Pancreas (tissue), 10 donors: ENCODE measurements around the gene RAB4B. TPM values are rescaled to one million over a fixed set of nuclear protein-coding genes. Genes with fewer than 3 reads are reported as not detected.
A peak's percentile ranks its signal among the peaks of the same experiment; 100 is the strongest.
"Not testable (repeated sequence)": the region's sequence is repeated elsewhere in the genome, so short reads cannot be mapped to it uniquely, and the experiment has no call there.

Experiments
- ATAC-seq, 4 donors: fragments of 200-7000 bp; cut with Tn5 transposase; one replicate each; pipeline versions ENCODE4 v1.8.0 to v1.9.1; 2020; ENCODE audit warnings: mild to moderate bottlenecking in 4 of 4, moderate library complexity in 4 of 4
- DNase-seq, 6 donors: peaks; one replicate each; pipeline ENCODE4 v3.0.0-alpha.2; 2020
- FAIRE-seq: peaks from 2 replicates; lab custom pipeline; 2012; peaks lifted over from hg19 to GRCh38; lab: Jason Lieb, UNC
- H3K27ac ChIP-seq, 4 donors: fragments of 200-600 bp; sonication (generic); 1 replicate in 3 of 4; 2 replicates in 1 of 4; pipeline versions ENCODE4 v1.5.0 to v1.8.0; 2020
- H3K27me3 ChIP-seq, 4 donors: fragments of 200-600 bp; one replicate each; pipeline ENCODE4 v1.8.0; 2021
- H3K36me3 ChIP-seq, 3 donors: fragments of 200-600 bp; sonication (generic) in 1 of 3; one replicate each; pipeline versions ENCODE4 v1.5.0 to v1.8.0; 2020 to 2021
- H3K4me1 ChIP-seq, 3 donors: fragments of 200-600 bp; one replicate each; pipeline ENCODE4 v1.8.0; 2021
- H3K4me3 ChIP-seq, 4 donors: fragments of 200-600 bp; sonication (generic) in 2 of 4; one replicate each; pipeline versions ENCODE4 v1.5.0 to v1.8.0; 2020 to 2021
- H3K9me3 ChIP-seq, 4 donors: fragments of 200-600 bp; one replicate each; pipeline ENCODE4 v1.8.0; 2021
- WGBS, 2 donors: extraction: QIAGEN DNeasy Blood & Tissue Kit; methylation state at CpG; one replicate each; pipeline ENCODE4 v1.1.7; 2013; 5-methylcytosine and 5-hydroxymethylcytosine counted together
- intact Hi-C, 3 donors: fragments of 100-400 bp; cut with DNase I; formaldehyde crosslinking; loops; one replicate each; pipeline versions ENCODE4 v1.11.1 to v1.14.2; 2022
- polyA plus RNA-seq, 2 donors: library from polyadenylated mRNA; stranded (reverse); fragments of 200-250 nt; gene quantifications; one replicate each; pipeline ENCODE4 v1.2.3, GENCODE V29; 2013
- total RNA-seq, 6 donors: library from RNA; stranded (reverse); fragmentation: NEBNext Ultra II Directional in 4 of 6; extraction: Animal tissue kit (Norgen Biotek cat#: 25700) in 4 of 6; gene quantifications; one replicate each; pipeline versions ENCODE4 v1.2.1 to v1.2.4, GENCODE V29; 2021 to 2023
- TF ChIP-seq, protein P1 (sequence below), 4 donors: fragments of 200-600 bp; sonication (generic) in 3 of 4; IDR thresholded peaks; one replicate each; pipeline versions ENCODE4 v1.5.0 to v1.8.0; 2021; ENCODE audit warnings: antibody characterized with exemption in 4 of 4
- donor health status: healthy with polysubstance abuse.
- donor health status: DM: no; HTN: no; CAD: no; lungs with moderate emphysema.
- donor health status: DM: no; HTN: no; CAD: no.
- donor health status: control.
- donor health status: control.
- donor health status: Bipolar disorder and iron deficiency.
- donor health status: DM: yes; HTN: yes; CAD: no.
- donor health status: DM: no; HTN: no; CAD: no.
- donor health status: DM: no; HTN: no; CAD: no.
- donor health status: DM: yes; HTN: yes; CAD: no.

Gene RAB4B
- total and polyA plus RNA-seq, 8 donors: 5.0 to 45.8 (median 10.5) TPM

DNA sequence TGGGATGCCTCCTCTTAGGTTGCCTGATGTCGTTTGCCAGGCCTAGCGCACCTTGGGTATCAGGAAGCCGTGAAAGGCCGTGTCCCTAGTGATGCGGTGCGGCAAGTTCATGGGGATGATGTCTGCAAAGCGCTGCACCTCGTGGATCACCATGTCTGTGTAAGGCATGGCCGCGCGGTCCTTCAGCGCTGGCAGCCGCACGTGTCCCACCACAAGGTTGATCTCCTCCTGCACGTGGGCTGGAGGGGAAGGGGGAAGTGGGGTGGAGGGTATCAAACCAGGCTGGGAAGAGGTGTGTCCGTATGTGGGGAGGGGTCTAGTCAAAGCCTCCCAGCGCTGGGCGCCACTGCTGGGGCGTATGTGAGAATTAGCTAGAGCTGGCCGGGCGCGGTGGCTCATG is 44.1 kb downstream of the RAB4B start:
- H3K27me3 ChIP-seq: no peaks in the 10 kb centered on the region
- intact Hi-C loops: no loop called here
- 87 to 92% methylated on average over 22 of the region's 22 CpGs for WGBS, 2 donors
- DNase-seq: peak in 2 of 6 donors; percentile 13 to 25
- no peak for FAIRE-seq
- H3K27ac ChIP-seq: peak overlapping the region; percentile 52 to 76 (median 60)
- no peaks in the 10 kb centered on the region for H3K36me3 ChIP-seq
- TF ChIP-seq, protein P1, sequence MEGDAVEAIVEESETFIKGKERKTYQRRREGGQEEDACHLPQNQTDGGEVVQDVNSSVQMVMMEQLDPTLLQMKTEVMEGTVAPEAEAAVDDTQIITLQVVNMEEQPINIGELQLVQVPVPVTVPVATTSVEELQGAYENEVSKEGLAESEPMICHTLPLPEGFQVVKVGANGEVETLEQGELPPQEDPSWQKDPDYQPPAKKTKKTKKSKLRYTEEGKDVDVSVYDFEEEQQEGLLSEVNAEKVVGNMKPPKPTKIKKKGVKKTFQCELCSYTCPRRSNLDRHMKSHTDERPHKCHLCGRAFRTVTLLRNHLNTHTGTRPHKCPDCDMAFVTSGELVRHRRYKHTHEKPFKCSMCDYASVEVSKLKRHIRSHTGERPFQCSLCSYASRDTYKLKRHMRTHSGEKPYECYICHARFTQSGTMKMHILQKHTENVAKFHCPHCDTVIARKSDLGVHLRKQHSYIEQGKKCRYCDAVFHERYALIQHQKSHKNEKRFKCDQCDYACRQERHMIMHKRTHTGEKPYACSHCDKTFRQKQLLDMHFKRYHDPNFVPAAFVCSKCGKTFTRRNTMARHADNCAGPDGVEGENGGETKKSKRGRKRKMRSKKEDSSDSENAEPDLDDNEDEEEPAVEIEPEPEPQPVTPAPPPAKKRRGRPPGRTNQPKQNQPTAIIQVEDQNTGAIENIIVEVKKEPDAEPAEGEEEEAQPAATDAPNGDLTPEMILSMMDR (IDR thresholded peaks at IDR 0.05): no peak
- H3K9me3 ChIP-seq: no peaks in the 10 kb centered on the region
- no peak for ATAC-seq
- H3K4me3 ChIP-seq: no peak overlapping the region
- peaks cover 21 to 25% (median 21%) of the 10 kb centered on the region in 3 donors for H3K4me1 ChIP-seq

DNA sequence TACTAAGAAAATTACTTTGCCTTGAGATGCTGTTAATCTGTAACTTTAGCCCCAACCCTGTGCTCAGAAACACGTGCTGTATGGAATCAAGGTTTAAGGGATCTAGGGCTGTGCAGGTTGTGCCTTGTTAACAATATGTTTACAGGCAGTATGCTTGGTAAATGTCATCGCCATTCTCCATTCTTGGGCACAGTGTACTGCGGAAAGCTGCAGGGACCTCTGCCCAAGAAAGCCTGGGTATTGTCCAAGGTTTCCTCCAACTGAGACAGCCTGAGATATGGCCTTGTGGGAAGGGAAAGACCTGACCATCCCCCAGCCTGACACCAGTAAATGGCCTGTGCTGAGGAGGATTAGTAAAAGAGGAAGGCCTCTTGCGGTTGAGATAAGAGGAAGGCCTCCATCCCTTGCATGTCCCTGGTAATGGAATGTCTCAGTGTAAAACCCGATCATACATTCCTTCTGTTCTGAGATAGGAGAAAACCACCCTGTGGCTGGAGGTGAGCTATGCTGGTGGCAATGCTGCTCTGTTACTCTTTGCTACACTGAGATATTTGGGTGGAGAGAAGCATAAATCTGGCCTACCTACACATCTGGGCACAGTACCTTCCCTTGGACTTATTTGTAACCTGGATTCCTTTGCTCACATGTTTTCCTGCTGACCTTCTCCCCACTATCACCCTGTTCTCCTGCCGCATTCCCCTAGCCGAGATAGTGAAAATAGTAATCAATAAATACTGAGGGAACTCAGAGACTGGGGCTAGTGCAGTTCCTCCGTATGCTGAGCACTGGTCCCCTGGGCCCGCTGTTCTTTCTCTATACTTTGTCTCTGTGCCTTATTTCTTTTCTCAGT is 44.9 kb downstream of the RAB4B start:
- WGBS, 2 donors: 15 to 20% methylated on average over 9 of the region's 9 CpGs
- FAIRE-seq, H3K9me3 ChIP-seq, intact Hi-C loops, H3K36me3 ChIP-seq, H3K4me3 ChIP-seq, H3K27me3 ChIP-seq: not testable (repeated sequence)
- peak overlapping the region; percentile 52 to 76 (median 60) for H3K27ac ChIP-seq
- DNase-seq (peak in 3 of 6 donors; percentile 41 to 56 (median 53)), ATAC-seq (peak in 3 of 4 donors; percentile 13 to 20 (median 14))
- H3K4me1 ChIP-seq: peaks cover 21 to 25% (median 21%) of the 10 kb centered on the region in 3 donors

DNA sequence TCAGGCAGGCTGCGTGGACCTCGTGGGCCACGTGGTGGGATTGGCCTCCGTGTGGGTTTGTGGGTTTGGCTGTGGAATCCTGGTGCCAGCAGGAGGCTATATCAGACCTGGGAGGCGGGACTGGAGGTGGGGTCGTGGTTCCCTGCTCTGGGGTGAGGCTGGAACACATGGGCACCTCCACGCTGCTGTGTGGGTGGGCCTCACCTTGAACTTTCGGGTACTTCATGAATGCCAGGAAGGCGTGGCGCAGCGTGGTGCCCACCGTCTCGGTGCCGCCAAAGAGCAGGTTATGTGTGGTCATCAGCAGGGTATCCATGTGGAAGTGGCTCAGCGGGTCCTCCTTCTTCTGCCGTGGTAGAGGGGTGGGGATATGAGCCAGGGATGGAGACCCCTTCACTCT is 46.9 kb downstream of the RAB4B start:
- 90 to 94% methylated on average over 16 of the region's 16 CpGs for WGBS, 2 donors
- FAIRE-seq, ATAC-seq, H3K36me3 ChIP-seq, intact Hi-C loops, H3K9me3 ChIP-seq, H3K27ac ChIP-seq, H3K4me3 ChIP-seq, H3K27me3 ChIP-seq: not testable (repeated sequence)
- H3K4me1 ChIP-seq: peaks cover 17 to 21% (median 20%) of the 10 kb centered on the region in 3 donors
- DNase-seq: peak in 1 of 6 donors; percentile 19

DNA sequence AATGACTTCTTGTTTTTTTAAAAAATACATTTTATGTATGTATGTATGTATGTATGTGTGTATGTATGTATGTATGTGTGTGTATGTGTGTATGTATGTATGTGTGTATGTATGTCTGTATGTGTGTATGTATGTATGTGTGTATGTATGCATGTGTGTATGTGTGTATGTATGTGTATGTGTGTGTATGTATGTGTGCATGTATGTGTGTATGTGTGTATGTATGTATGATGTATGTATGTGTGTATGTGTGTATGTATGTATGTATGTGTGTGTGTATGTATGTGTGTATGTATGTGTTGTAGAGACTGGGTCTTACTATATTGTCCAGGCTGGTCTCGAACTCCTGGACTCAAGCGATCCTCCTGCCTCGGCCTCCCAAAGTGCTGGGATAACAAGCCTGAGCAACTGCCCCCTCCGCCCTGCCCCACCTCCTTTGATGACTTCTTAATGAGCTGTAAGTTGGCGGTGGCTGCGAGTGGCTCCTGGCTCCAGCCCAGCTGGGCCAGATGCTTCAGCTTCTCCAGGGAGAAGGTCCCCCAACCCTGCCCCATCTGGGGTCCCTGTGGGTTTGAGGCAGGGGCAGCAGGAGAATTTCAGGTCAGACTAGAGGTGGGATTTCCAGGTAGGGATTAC is 47.5 kb downstream of the RAB4B start:
- H3K27ac ChIP-seq, H3K4me3 ChIP-seq, intact Hi-C loops, ATAC-seq, H3K9me3 ChIP-seq, H3K27me3 ChIP-seq, FAIRE-seq, H3K36me3 ChIP-seq: not testable (repeated sequence)
- DNase-seq: peak in 1 of 6 donors; percentile 5
- peaks cover 17 to 21% (median 19%) of the 10 kb centered on the region in 3 donors for H3K4me1 ChIP-seq
- WGBS, 2 donors: 95 to 96% methylated on average over 4 to 5 of the region's 6 CpGs

DNA sequence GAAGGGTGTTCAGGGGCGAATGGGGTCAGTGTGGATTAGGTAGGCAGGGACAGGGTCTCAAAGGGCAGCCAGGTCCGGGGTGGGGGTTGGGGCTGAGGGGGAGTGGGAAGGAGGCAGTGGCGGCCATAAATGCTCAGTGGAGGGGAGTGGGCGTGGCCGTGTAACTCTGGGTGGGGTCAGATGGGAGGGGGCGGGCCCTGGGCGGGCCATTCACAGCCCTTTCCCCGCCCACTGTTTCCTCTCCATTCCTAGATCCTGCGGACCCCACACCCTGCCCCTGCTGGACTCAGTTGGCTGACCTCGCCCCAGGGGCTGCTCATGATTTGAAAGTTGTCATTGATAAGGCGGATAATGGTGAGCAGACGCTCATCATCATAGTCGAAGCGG is 48.3 kb downstream of the RAB4B start:
- ATAC-seq, H3K27ac ChIP-seq, H3K4me3 ChIP-seq, H3K36me3 ChIP-seq, FAIRE-seq, intact Hi-C loops, H3K27me3 ChIP-seq, H3K9me3 ChIP-seq: not testable (repeated sequence)
- peak in 1 of 6 donors; percentile 10 for DNase-seq
- WGBS, 2 donors: 93 to 99% methylated on average over 6 to 9 of the region's 14 CpGs
- H3K4me1 ChIP-seq: peaks cover 20 to 24% (median 20%) of the 10 kb centered on the region in 3 donors

DNA sequence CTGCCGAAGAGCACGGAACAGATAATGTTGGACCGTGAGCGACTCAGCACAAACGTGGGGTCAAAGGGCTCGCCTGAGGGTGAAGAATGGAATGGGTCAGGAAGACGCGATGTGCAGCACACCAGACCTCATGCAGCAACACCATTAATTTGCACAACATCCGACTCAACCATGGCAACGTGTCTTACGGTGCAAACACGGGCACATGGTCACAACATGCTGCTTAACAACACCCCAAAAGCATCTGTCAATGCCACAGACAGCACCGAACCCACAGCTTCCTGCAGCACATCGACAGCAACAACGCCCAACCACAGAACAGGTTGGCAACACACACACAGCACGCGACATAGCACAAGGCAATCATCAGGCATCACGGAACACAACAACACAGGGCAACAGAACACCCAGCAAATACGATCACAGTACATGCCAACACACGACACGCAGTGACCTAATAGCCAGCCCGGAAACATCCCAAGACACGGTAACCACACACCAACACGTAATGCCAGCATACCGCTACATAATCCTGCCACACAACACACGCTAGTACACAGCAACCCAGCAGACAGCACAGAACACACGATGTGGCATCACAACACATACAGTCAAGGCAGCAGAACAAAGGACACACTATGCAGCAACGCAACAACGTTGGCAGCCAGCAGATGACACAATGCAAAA is 48.8 kb downstream of the RAB4B start:
- WGBS, 2 donors: 89 to 92% methylated on average over 29 of the region's 29 CpGs
- FAIRE-seq, H3K36me3 ChIP-seq, H3K9me3 ChIP-seq, H3K27me3 ChIP-seq, intact Hi-C loops, H3K27ac ChIP-seq, H3K4me3 ChIP-seq, ATAC-seq: not testable (repeated sequence)
- peak in 1 of 6 donors; percentile 12 for DNase-seq
- peaks cover 25 to 28% (median 25%) of the 10 kb centered on the region in 3 donors for H3K4me1 ChIP-seq
